Pulmonary artery endothelial cell (primary cell): ENCODE measurements around the gene NLRP5. TPM values are rescaled to one million over a fixed set of nuclear protein-coding genes. Genes with fewer than 3 reads are reported as not detected.
"Not testable (repeated sequence)": the region's sequence is repeated elsewhere in the genome, so short reads cannot be mapped to it uniquely, and the experiment has no call there.

Source experiments
- DNase-seq: peaks from one replicate; pipeline ENCODE4 v3.0.0-alpha.2; 2011; ENCODE audit warnings: low read depth, low spot score
- total RNA-seq: library from RNA; depleted of rRNA; stranded (reverse); fragments of >200 nt; gene quantifications from 2 replicates; pipeline ENCODE4 v1.2.3, GENCODE V29; 2014

Gene NLRP5
- total RNA-seq, 1 donor from 2014 or later, result not detected

GRCh38 chr19:56098237-56098636, 111.7 kb downstream of the NLRP5 start:
- not testable (repeated sequence) for DNase-seq

GRCh38 chr19:56098731-56099568, 112.4 kb downstream of the NLRP5 start:
- no peak for DNase-seq

- DNase-seq, result no peak
These were observed 113.3 kb downstream of the NLRP5 start for GRCh38 chr19:56099638-56100539.

GRCh38 chr19:56101095-56101494, 114.5 kb downstream of the NLRP5 start:
- no peak for DNase-seq

- no peak for DNase-seq
These were observed 115.4 kb downstream of the NLRP5 start for GRCh38 chr19:56101746-56102535.

GRCh38 chr19:56103027-56103614, 116.5 kb downstream of the NLRP5 start:
- no peak for DNase-seq

- DNase-seq, result no peak
These were observed 117.8 kb downstream of the NLRP5 start for GRCh38 chr19:56104423-56104822.

GRCh38 chr19:56105090-56105701, 118.6 kb downstream of the NLRP5 start:
- no peak for DNase-seq

GRCh38 chr19:56105831-56106396, 119.3 kb downstream of the NLRP5 start:
- not testable (repeated sequence) for DNase-seq

GRCh38 chr19:56106397-56106849, 119.8 kb downstream of the NLRP5 start:
- DNase-seq, result no peak

GRCh38 chr19:56106993-56107392, 120.4 kb downstream of the NLRP5 start:
- no peak for DNase-seq

GRCh38 chr19:56107626-56108351, 121.2 kb downstream of the NLRP5 start:
- no peak for DNase-seq

- no peak for DNase-seq
These were observed 122.0 kb downstream of the NLRP5 start for GRCh38 chr19:56108447-56109195.

- DNase-seq, result no peak
These were observed 122.7 kb downstream of the NLRP5 start for GRCh38 chr19:56109226-56109625.

- no peak for DNase-seq
These were observed 124.2 kb downstream of the NLRP5 start for GRCh38 chr19:56110515-56111448.
